Neural progenitor cell (in vitro differentiated cells): Measurements from ENCODE around the gene PPFIBP1. TPM values are rescaled to one million over a fixed set of nuclear protein-coding genes. Genes with fewer than 3 reads are reported as not detected.

Source experiments
- DNase-seq: peaks from one replicate; pipeline ENCODE4 v3.0.0-alpha.2; 2016; ENCODE audit warnings: low spot score
- H2AFZ ChIP-seq: fragments of 200-600 bp; sonication (generic); replicated peaks from 2 replicates; pipeline ENCODE4 v1.6.1; 2016; ENCODE audit warnings: antibody characterized with exemption
- H3F3A ChIP-seq: fragments of 200-600 bp; sonication (generic); 2 replicates; pipeline ENCODE4 v1.6.1; 2016; ENCODE audit warnings: antibody characterized with exemption, low read depth
- H3K27ac ChIP-seq: fragments of 200-600 bp; sonication (generic); 2 replicates; pipeline ENCODE4 v1.5.1; 2016; ENCODE audit warnings: mild to moderate bottlenecking
- H3K27me3 ChIP-seq: fragments of 200-600 bp; sonication (generic); 2 replicates; pipeline ENCODE4 v1.6.1; 2016; ENCODE audit warnings: mild to moderate bottlenecking, moderate library complexity
- H3K36me3 ChIP-seq: fragments of 200-600 bp; sonication (generic); 2 replicates; pipeline ENCODE4 v1.5.1; 2016
- H3K4me1 ChIP-seq: fragments of 200-600 bp; sonication (generic); 2 replicates; pipeline ENCODE4 v1.6.1; 2016; ENCODE audit warnings: mixed run types
- H3K4me2 ChIP-seq: fragments of 200-600 bp; sonication (generic); 2 replicates; pipeline ENCODE4 v1.6.1; 2016
- H3K4me3 ChIP-seq: fragments of 200-600 bp; sonication (generic); 2 replicates; pipeline ENCODE4 v1.5.1; 2016
- H3K79me2 ChIP-seq: fragments of 200-600 bp; sonication (generic); 2 replicates; pipeline ENCODE4 v1.6.1; 2016; ENCODE audit warnings: low read depth
- H3K9ac ChIP-seq: fragments of 200-600 bp; sonication (generic); 2 replicates; pipeline ENCODE4 v1.6.1; 2016
- H3K9me3 ChIP-seq: fragments of 200-600 bp; sonication (generic); 2 replicates; pipeline ENCODE4 v1.5.1; 2016; ENCODE audit warnings: low read depth
- H4K20me1 ChIP-seq: fragments of 200-600 bp; sonication (generic); 2 replicates; pipeline ENCODE4 v1.6.1; 2016; ENCODE audit warnings: low read depth
- H3K27ac Mint-ChIP-seq: 3 replicates; pipeline ENCODE4 v1.8.0; 2021; ENCODE audit warnings: mixed read lengths
- H3K27me3 Mint-ChIP-seq: 2 replicates; pipeline ENCODE4 v1.8.0; 2022; ENCODE audit warnings: low read depth, mild to moderate bottlenecking, inconsistent platforms, moderate library complexity, mixed read lengths; ENCODE audit not compliant: insufficient read depth
- H3K36me3 Mint-ChIP-seq: 3 replicates; pipeline ENCODE4 v1.8.0; 2021; ENCODE audit warnings: mixed read lengths
- H3K4me1 Mint-ChIP-seq: 3 replicates; pipeline ENCODE4 v1.8.0; 2021; ENCODE audit warnings: mixed read lengths
- H3K4me3 Mint-ChIP-seq: 3 replicates; pipeline ENCODE4 v1.8.0; 2021; ENCODE audit warnings: mild to moderate bottlenecking, moderate library complexity, mixed read lengths
- H3K9me3 Mint-ChIP-seq: 3 replicates; pipeline ENCODE4 v1.8.0; 2020; ENCODE audit warnings: mixed read lengths
- CTCF ChIP-seq: fragments of 200-600 bp; sonication (generic); IDR thresholded peaks from 2 replicates; pipeline ENCODE4 v1.5.1; 2017; ENCODE audit warnings: antibody characterized with exemption, mild to moderate bottlenecking
- EZH2 ChIP-seq: fragments of 200-600 bp; sonication (generic); IDR thresholded peaks from 2 replicates; pipeline ENCODE4 v1.6.1; 2017; ENCODE audit warnings: antibody characterized with exemption, mild to moderate bottlenecking, moderate library complexity
- EZH2phosphoT487 ChIP-seq: fragments of 200-600 bp; sonication (generic); IDR thresholded peaks from 2 replicates; pipeline ENCODE4 v1.6.1; 2017; ENCODE audit warnings: antibody characterized with exemption
- total RNA-seq: library from RNA; depleted of rRNA; stranded (reverse); fragments of >200 nt; gene quantifications from 2 replicates; pipeline ENCODE4 v1.2.3, GENCODE V29; 2015; ENCODE audit warnings: low replicate concordance

The PPFIBP1 gene
- total RNA-seq, 1 donor from 2014 or later: 61.7 TPM

GRCh38 chr12:27615331-27615891 is 91.4 kb downstream of the PPFIBP1 start:
- H3K79me2 ChIP-seq: no peaks in the 10 kb centered on the region
- H3F3A ChIP-seq: no peaks in the 10 kb centered on the region
- no peaks in the 10 kb centered on the region for H4K20me1 ChIP-seq
- Mint-ChIP-seq H3K4me1 (peaks cover 6% of the 10 kb centered on the region), H3K36me3 (peaks cover 3% of the 10 kb centered on the region), H3K27ac (no peak overlapping the region), H3K4me3 (no peak overlapping the region), H3K9me3 (no peaks in the 10 kb centered on the region), H3K27me3 (no peaks in the 10 kb centered on the region)
- H3K4me2 ChIP-seq: no peak overlapping the region
- H2AFZ ChIP-seq: no peak overlapping the region
- TF ChIP-seq CTCF: no peak
- no peak for TF ChIP-seq EZH2phosphoT487
- no peak for TF ChIP-seq EZH2
- H3K27ac ChIP-seq: no peak overlapping the region
- H3K9ac ChIP-seq: no peak overlapping the region
- H3K4me1 ChIP-seq: no peaks in the 10 kb centered on the region
- H3K27me3 ChIP-seq: no peaks in the 10 kb centered on the region
- no peaks in the 10 kb centered on the region for H3K36me3 ChIP-seq
- no peak overlapping the region for H3K4me3 ChIP-seq
- DNase-seq: no peak
- H3K9me3 ChIP-seq: no peaks in the 10 kb centered on the region

GRCh38 chr12:27616356-27617142 is 92.5 kb downstream of the PPFIBP1 start:
- Histone ChIP-seq H3K27me3 (no peaks in the 10 kb centered on the region), H3F3A (no peaks in the 10 kb centered on the region), H3K36me3 (no peaks in the 10 kb centered on the region), H3K9me3 (no peaks in the 10 kb centered on the region), H3K9ac (no peak overlapping the region), H4K20me1 (no peaks in the 10 kb centered on the region), H2AFZ (no peak overlapping the region), H3K79me2 (no peaks in the 10 kb centered on the region), H3K27ac (no peak overlapping the region), H3K4me1 (no peaks in the 10 kb centered on the region), H3K4me2 (no peak overlapping the region), H3K4me3 (no peak overlapping the region)
- no peak for TF ChIP-seq EZH2
- no peak for TF ChIP-seq EZH2phosphoT487
- Mint-ChIP-seq H3K9me3 (no peaks in the 10 kb centered on the region), H3K4me3 (no peak overlapping the region), H3K36me3 (peaks cover 3% of the 10 kb centered on the region), H3K27ac (no peak overlapping the region), H3K4me1 (peaks cover 5% of the 10 kb centered on the region), H3K27me3 (no peaks in the 10 kb centered on the region)
- DNase-seq: no peak

GRCh38 chr12:27618836-27619235 is 94.8 kb downstream of the PPFIBP1 start:
- Mint-ChIP-seq H3K4me3 (no peak overlapping the region), H3K36me3 (peaks cover 3% of the 10 kb centered on the region), H3K27ac (no peak overlapping the region), H3K4me1 (peaks cover 7% of the 10 kb centered on the region), H3K9me3 (no peaks in the 10 kb centered on the region), H3K27me3 (no peaks in the 10 kb centered on the region)
- TF ChIP-seq EZH2 (no peak), CTCF (no peak), EZH2phosphoT487 (no peak)
- no peak overlapping the region for H3K4me3 ChIP-seq
- H3K27ac ChIP-seq: no peak overlapping the region
- H2AFZ ChIP-seq: no peak overlapping the region
- no peak overlapping the region for H3K4me2 ChIP-seq
- no peaks in the 10 kb centered on the region for H4K20me1 ChIP-seq
- H3F3A ChIP-seq: no peaks in the 10 kb centered on the region
- no peaks in the 10 kb centered on the region for H3K9me3 ChIP-seq
- no peaks in the 10 kb centered on the region for H3K27me3 ChIP-seq
- no peaks in the 10 kb centered on the region for H3K79me2 ChIP-seq
- no peaks in the 10 kb centered on the region for H3K36me3 ChIP-seq
- H3K9ac ChIP-seq: no peak overlapping the region
- no peak for DNase-seq
- H3K4me1 ChIP-seq: no peaks in the 10 kb centered on the region

GRCh38 chr12:27619308-27619707 is 95.3 kb downstream of the PPFIBP1 start:
- no peak overlapping the region for H3K4me3 Mint-ChIP-seq
- H3K4me1 ChIP-seq: no peaks in the 10 kb centered on the region
- H3K9ac ChIP-seq: no peak overlapping the region
- H3K9me3 Mint-ChIP-seq: no peaks in the 10 kb centered on the region
- H2AFZ ChIP-seq: no peak overlapping the region
- no peaks in the 10 kb centered on the region for H3K27me3 Mint-ChIP-seq
- H3K27ac Mint-ChIP-seq: no peak overlapping the region
- no peaks in the 10 kb centered on the region for H3K36me3 ChIP-seq
- H3K36me3 Mint-ChIP-seq: peaks cover 3% of the 10 kb centered on the region
- H3K9me3 ChIP-seq: no peaks in the 10 kb centered on the region
- no peak for DNase-seq
- H3K4me2 ChIP-seq: no peak overlapping the region
- no peak overlapping the region for H3K4me3 ChIP-seq
- no peaks in the 10 kb centered on the region for H3K79me2 ChIP-seq
- H3K27me3 ChIP-seq: no peaks in the 10 kb centered on the region
- peaks cover 8% of the 10 kb centered on the region for H3K4me1 Mint-ChIP-seq
- H4K20me1 ChIP-seq: no peaks in the 10 kb centered on the region
- TF ChIP-seq EZH2phosphoT487: no peak
- TF ChIP-seq EZH2: no peak
- no peak for TF ChIP-seq CTCF
- H3F3A ChIP-seq: no peaks in the 10 kb centered on the region
- no peak overlapping the region for H3K27ac ChIP-seq
